Spleen (tissue), 11 donors: ENCODE data around the gene CRYL1. TPM values are rescaled to one million over a fixed set of nuclear protein-coding genes. Genes with fewer than 3 reads are reported as not detected.

Experiments
- DNase-seq: peaks from one replicate; pipeline ENCODE4 v3.0.0-alpha.2; 2020
- H3K27ac ChIP-seq, 8 donors: fragments of 200-600 bp; sonication (generic) in 7 of 8; 1 replicate in 4 of 8; 2 replicates in 4 of 8; pipeline versions ENCODE4 v1.5.0 to v1.8.0; 2016 to 2021; ENCODE audit warnings: inconsistent platforms in 4 of 8, mild to moderate bottlenecking in 4 of 8, moderate library complexity in 1 of 8
- H3K27me3 ChIP-seq, 7 donors: fragments of 200-600 bp; sonication (generic) in 6 of 7; replicated peaks in 1 of 7; 1 replicate in 4 of 7; 2 replicates in 3 of 7; pipeline versions ENCODE4 v1.5.0 to v1.8.0; 2016 to 2021; ENCODE audit warnings: inconsistent platforms in 3 of 7, mild to moderate bottlenecking in 1 of 7
- H3K36me3 ChIP-seq, 6 donors: fragments of 200-600 bp; sonication (generic) in 5 of 6; 1 replicate in 4 of 6; 2 replicates in 2 of 6; pipeline versions ENCODE4 v1.5.0 to v1.8.0; 2016 to 2021; ENCODE audit warnings: inconsistent platforms in 2 of 6
- H3K4me1 ChIP-seq, 6 donors: fragments of 200-600 bp; sonication (generic) in 5 of 6; 1 replicate in 3 of 6; 2 replicates in 3 of 6; pipeline versions ENCODE4 v1.5.0 to v1.8.0; 2016 to 2021; ENCODE audit warnings: inconsistent platforms in 3 of 6
- H3K4me3 ChIP-seq, 8 donors: fragments of 200-600 bp; sonication (generic) in 7 of 8; 1 replicate in 4 of 8; 2 replicates in 4 of 8; pipeline versions ENCODE4 v1.5.0 to v1.8.0; 2016 to 2021; ENCODE audit warnings: inconsistent platforms in 4 of 8, mild to moderate bottlenecking in 4 of 8, moderate library complexity in 2 of 8
- H3K9me3 ChIP-seq, 8 donors: fragments of 200-600 bp; sonication (generic) in 7 of 8; 1 replicate in 4 of 8; 2 replicates in 4 of 8; pipeline versions ENCODE4 v1.5.0 to v1.8.0; 2016 to 2021; ENCODE audit warnings: inconsistent platforms in 4 of 8
- POLR2A ChIP-seq, 3 donors: fragments of 450-650 bp; IDR thresholded peaks; one replicate each; pipeline ENCODE4 v1.5.1; 2017; ENCODE audit warnings: antibody characterized with exemption in 3 of 3, mild to moderate bottlenecking in 1 of 3
- POLR2AphosphoS5 ChIP-seq, 3 donors: sonication (generic); formaldehyde crosslinking; IDR thresholded peaks; one replicate each; pipeline ENCODE4 v1.5.1; 2017; ENCODE audit warnings: antibody characterized with exemption in 3 of 3
- WGBS, 5 donors: extraction: QIAGEN DNeasy Blood & Tissue Kit in 3 of 5; methylation state at CpG; one replicate each; pipeline versions ENCODE4 v1.1.5 to v1.1.7; 2013 to 2018; 5-methylcytosine and 5-hydroxymethylcytosine counted together
- intact Hi-C: fragments of 100-400 bp; cut with DNase I; formaldehyde crosslinking; loops from one replicate; pipeline ENCODE4 v1.15.0; 2023; ENCODE audit warnings: low total_unique reads
- polyA plus RNA-seq, 3 donors: library from polyadenylated mRNA; stranded (reverse); fragments of 200-250 nt; gene quantifications; one replicate each; pipeline ENCODE4 v1.2.1, GENCODE V29; 2013
- total RNA-seq, 7 donors: library from RNA; depleted of rRNA in 3 of 7; stranded (reverse); fragments of >200 nt in 3 of 7; fragmentation: NEBNext Ultra II Directional in 4 of 7; extraction: Animal tissue kit (Norgen Biotek cat#: 25700) in 4 of 7; gene quantifications; one replicate each; pipeline versions ENCODE4 v1.1.0 to v1.2.1, GENCODE V29; 2016 to 2021
- TF ChIP-seq, protein P1 (sequence below), 11 experiments: fragments of 200-600 bp in 7 of 11; fragments of 450-650 bp in 4 of 11; sonication (generic) in 4 of 11; IDR thresholded peaks in 8 of 11; conservative IDR thresholded peaks in 3 of 11; 1 replicate in 7 of 11; 2 replicates in 4 of 11; pipeline versions ENCODE4 v1.4.0 to v1.8.0; 2016 to 2021; ENCODE audit warnings: antibody characterized with exemption in 11 of 11, inconsistent platforms in 4 of 11, mild to moderate bottlenecking in 1 of 11
- donor health status: healthy with polysubstance abuse.
- donor health status: DM: no; HTN: no; CAD: no; lungs with moderate emphysema.
- donor health status: DM: no; HTN: no; CAD: no.
- donor health status: Bipolar disorder and iron deficiency.
- donor health status: healthy.
- donor health status: DM: no; HTN: no; CAD: no.
- donor health status: DM: yes; HTN: yes; CAD: no.

CRYL1 gene
- total and polyA plus RNA-seq, 10 donors = 13.5 to 46.5 (median 29.0) TPM

DNA sequence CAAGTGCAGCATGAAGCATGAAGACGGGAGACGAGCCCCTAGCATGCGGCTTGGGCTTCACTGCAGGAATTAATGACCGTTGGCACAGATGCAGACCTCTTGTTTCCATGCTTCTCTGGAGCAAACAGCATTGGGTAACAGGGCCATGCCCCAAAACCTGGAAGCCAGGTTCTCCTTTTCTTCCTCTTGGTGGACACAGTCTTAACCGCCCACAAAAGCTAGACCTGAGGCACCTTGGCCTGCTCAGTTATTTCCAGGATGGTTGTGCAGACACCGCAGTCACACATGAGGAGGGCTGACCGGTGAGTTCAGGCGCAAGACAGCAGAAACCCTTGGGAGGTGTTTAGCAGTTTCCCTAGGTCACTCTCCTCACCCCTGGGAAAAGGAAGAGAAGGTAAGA lies 159.6 kb downstream of the CRYL1 start:
- TF ChIP-seq, protein P1, sequence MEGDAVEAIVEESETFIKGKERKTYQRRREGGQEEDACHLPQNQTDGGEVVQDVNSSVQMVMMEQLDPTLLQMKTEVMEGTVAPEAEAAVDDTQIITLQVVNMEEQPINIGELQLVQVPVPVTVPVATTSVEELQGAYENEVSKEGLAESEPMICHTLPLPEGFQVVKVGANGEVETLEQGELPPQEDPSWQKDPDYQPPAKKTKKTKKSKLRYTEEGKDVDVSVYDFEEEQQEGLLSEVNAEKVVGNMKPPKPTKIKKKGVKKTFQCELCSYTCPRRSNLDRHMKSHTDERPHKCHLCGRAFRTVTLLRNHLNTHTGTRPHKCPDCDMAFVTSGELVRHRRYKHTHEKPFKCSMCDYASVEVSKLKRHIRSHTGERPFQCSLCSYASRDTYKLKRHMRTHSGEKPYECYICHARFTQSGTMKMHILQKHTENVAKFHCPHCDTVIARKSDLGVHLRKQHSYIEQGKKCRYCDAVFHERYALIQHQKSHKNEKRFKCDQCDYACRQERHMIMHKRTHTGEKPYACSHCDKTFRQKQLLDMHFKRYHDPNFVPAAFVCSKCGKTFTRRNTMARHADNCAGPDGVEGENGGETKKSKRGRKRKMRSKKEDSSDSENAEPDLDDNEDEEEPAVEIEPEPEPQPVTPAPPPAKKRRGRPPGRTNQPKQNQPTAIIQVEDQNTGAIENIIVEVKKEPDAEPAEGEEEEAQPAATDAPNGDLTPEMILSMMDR (IDR thresholded peaks at IDR 0.05 in 8 of 11, conservative IDR thresholded peaks at IDR 0.05 in 3 of 11) = no peak
- TF ChIP-seq POLR2AphosphoS5 (IDR thresholded peaks at IDR 0.05) = no peak
- no peak for TF ChIP-seq POLR2A (IDR thresholded peaks at IDR 0.05)
- no peak overlapping the region for H3K27ac ChIP-seq
- WGBS, 5 donors = 80 to 90% (median 85%) methylated on average over 8 of the region's 8 CpGs
- peaks cover 0 to 34% (median 0%) of the 10 kb centered on the region in 7 donors for H3K27me3 ChIP-seq
- H3K4me1 ChIP-seq = no peaks in the 10 kb centered on the region
- no peak overlapping the region for H3K4me3 ChIP-seq
- H3K36me3 ChIP-seq = no peaks in the 10 kb centered on the region
- intact Hi-C loops = no loop called here
- H3K9me3 ChIP-seq = no peaks in the 10 kb centered on the region
- no peak for DNase-seq

DNA sequence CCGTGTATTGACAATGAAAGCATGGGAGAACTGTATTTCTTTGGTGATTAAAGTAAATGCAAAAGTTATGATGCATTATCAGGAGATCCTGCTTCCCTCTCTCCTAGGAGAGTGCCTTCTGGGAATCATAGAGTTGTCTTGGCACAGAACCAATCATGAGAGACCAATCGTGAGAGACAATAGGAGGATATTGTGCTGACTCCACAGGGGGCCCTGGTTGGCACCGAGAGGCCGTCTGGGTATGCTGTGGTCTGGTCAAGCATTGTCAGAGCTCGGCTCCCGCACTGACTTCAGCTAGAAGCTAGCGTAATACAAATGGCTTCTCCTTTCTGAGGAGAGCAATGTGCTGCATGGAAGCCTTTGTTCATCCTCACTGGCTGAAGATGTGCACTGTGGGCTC lies 162.1 kb downstream of the CRYL1 start:
- no peaks in the 10 kb centered on the region for H3K36me3 ChIP-seq
- no peak for DNase-seq
- H3K27ac ChIP-seq = no peak overlapping the region
- intact Hi-C loops = no loop called here
- TF ChIP-seq POLR2A (IDR thresholded peaks at IDR 0.05) (no peak), POLR2AphosphoS5 (IDR thresholded peaks at IDR 0.05) (no peak)
- TF ChIP-seq, protein P1 (IDR thresholded peaks at IDR 0.05 in 8 of 11, conservative IDR thresholded peaks at IDR 0.05 in 3 of 11) = no peak
- 39 to 73% (median 64%) methylated on average over 7 of the region's 7 CpGs for WGBS, 5 donors
- H3K27me3 ChIP-seq = peaks cover 0 to 15% (median 0%) of the 10 kb centered on the region in 7 donors
- H3K4me3 ChIP-seq = no peak overlapping the region
- H3K4me1 ChIP-seq = no peaks in the 10 kb centered on the region
- H3K9me3 ChIP-seq = no peaks in the 10 kb centered on the region

GRCh38 chr13:20363172-20363571 lies 162.5 kb downstream of the CRYL1 start:
- Histone ChIP-seq H3K9me3 (no peaks in the 10 kb centered on the region), H3K27ac (no peak overlapping the region), H3K36me3 (no peaks in the 10 kb centered on the region), H3K4me3 (no peak overlapping the region), H3K27me3 (peaks cover 0 to 15% (median 0%) of the 10 kb centered on the region in 7 donors), H3K4me1 (no peaks in the 10 kb centered on the region)
- DNase-seq = no peak
- TF ChIP-seq, protein P1 (IDR thresholded peaks at IDR 0.05 in 8 of 11, conservative IDR thresholded peaks at IDR 0.05 in 3 of 11) = no peak
- WGBS, 5 donors = 61 to 69% (median 69%) methylated on average over 8 of the region's 8 CpGs
- intact Hi-C loops = no loop called here

GRCh38 chr13:20362484-20363041 lies 163.1 kb downstream of the CRYL1 start:
- DNase-seq = no peak
- peaks cover 0 to 15% (median 0%) of the 10 kb centered on the region in 7 donors for H3K27me3 ChIP-seq
- H3K4me3 ChIP-seq = no peak overlapping the region
- WGBS, 5 donors = 68 to 82% (median 74%) methylated on average over 17 of the region's 17 CpGs
- no peaks in the 10 kb centered on the region for H3K9me3 ChIP-seq
- H3K27ac ChIP-seq = no peak overlapping the region
- intact Hi-C loops = no loop called here
- no peak for TF ChIP-seq POLR2A (IDR thresholded peaks at IDR 0.05)
- TF ChIP-seq POLR2AphosphoS5 (IDR thresholded peaks at IDR 0.05) = no peak
- TF ChIP-seq, protein P1 (IDR thresholded peaks at IDR 0.05 in 8 of 11, conservative IDR thresholded peaks at IDR 0.05 in 3 of 11) = no peak
- no peaks in the 10 kb centered on the region for H3K36me3 ChIP-seq
- no peaks in the 10 kb centered on the region for H3K4me1 ChIP-seq
